HT1080 (cell line): ENCODE data around the gene ARL5B. TPM values are rescaled to one million over a fixed set of nuclear protein-coding genes. Genes with fewer than 3 reads are reported as not detected.

ENCODE experiments used
- DNase-seq: peaks from one replicate; pipeline ENCODE4 v3.0.0-alpha.2; 2015; ENCODE audit warnings: low read depth
- total RNA-seq: library from RNA; depleted of rRNA; stranded (reverse); fragments of >200 nt; shearing (Covaris generic); gene quantifications from 2 replicates; pipeline ENCODE4 v1.2.3, GENCODE V29; 2014

The ARL5B gene
- total RNA-seq, 1 experiment from 2014 or later: 7.3 TPM

DNA sequence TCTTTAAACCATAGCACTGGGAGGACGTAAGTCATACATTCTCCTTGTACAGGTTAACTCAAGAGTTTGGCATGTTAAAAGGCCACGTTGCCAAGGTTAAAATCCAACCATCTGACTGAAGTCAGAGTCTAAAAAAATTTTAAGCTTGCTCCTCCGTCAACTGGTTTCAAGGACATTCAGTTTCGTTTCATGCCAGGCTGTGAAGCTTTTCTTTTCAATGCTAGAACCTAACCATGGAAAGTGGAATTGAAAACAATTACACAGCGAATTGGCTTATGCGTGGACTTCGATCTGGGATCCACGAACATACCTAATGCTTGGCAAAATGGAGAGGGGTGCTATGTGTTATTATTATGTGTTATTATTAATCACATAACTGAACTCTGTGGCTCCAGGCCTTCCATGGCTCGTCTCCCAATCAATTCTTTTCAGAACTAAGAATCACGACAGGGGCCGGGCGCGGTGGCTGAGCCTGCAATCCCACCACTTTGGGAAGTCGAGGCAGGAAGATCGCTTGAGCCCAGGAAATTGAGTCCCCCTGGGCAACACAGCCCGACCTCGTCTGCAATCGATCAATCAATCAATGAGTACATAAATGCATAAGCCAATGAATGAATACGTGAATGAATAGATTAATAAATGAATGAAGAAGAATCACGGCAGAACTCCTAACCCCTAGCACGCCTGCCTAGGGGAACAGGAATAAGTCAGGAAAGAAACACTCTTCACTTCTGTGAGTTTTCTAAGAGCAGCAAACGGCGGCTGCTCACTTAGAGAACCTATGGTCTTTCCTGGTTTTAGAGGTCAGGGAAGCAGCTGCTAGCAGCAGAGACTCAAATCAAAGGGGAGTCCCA lies 733 bp upstream of the ARL5B start:
- peak; percentile 18 for DNase-seq

DNA sequence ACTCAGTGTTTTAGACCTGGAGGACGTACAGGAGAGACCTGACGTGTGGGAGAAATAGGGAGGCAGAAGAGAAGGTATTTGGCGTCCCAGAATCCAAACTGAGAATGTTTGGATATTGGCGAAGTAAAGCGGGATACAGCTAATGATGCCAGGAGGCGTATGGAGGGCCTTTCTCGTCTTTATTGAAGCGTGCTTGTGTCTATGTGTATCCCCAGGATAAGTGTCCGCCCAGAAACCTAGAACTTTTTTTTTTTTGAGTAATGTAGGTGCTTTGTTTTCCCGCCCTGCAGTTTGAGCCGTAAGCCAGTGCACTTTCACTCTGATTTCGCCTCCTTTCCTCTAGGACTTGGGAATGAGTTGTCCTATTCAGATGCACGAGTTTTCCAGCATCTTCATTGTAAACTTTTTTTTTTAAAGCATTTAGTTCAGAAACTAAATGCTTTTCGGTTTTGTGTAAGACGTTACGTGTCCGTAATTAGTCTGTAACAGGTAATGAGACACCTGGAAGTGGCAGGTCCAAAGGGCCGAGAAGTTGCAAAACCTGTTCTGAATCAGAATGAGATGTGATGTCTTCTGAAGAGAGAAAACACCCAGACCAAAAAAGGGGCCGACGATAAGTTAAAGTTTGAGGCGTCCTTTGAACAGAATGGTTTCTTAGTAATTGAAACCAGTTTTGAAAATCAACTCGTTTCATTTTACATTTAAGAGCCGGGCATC lies 746 bp downstream of the ARL5B start:
- DNase-seq: peak; percentile 36

DNA sequence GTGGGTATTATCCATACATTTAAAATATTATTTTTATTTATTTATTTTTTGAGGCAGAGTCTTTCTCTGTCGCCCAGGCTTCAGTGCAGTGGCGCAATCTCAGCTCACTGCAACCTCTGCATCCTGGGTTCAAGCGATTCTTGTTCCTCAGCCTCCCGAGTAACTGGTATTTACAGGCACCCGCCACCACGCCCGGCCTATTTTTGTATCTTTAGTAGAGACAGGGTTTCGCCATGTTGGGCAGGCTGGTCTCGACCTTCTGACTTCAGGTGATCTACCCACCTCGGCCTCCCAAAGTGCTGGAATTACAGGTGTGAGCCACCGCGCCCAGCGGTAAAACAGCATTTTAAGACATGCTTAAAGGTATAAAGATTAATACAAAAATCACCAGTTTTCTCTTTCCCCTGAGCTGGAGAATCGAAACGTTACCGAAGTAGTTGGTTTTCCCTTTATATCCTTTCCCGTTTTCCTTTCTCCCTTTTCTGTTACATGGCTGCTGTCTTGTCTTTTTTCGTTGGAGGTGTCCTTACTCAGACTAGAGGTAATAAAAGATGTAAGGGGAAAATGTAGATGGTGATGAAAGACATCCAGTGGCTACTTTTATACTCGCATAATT lies 1.7 kb downstream of the ARL5B start:
- no peak for DNase-seq

DNA sequence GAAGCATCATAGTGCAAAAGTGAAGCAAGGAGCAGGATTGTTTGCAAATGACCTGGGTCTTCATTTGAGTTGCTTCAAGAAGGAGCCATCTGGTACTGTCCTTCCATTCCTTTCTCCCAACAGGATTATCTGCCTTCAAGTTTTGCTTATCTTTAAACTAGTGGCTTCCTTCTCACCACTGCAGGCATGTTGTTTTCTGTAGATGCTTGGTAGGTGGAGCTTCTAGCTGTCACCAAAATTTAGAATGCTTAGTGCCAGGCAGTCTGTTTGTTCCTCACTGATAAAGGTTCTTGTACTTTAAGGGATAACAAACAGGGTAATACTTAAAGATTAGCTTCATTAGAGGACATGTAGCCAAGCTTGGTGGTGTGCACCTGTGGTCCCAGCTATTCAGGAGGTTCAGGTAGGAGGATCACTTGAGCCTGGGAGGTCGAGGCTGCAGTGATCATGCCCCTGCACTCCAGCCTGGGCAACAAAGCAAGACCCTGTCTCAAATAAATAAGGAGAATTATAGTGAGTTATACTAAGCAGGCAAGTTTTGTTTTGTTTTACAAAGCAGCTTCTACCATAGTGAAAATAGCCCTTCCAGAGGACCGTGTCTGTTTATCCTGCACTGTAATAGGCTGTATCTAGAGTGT lies 5.7 kb downstream of the ARL5B start:
- no peak for DNase-seq

DNA sequence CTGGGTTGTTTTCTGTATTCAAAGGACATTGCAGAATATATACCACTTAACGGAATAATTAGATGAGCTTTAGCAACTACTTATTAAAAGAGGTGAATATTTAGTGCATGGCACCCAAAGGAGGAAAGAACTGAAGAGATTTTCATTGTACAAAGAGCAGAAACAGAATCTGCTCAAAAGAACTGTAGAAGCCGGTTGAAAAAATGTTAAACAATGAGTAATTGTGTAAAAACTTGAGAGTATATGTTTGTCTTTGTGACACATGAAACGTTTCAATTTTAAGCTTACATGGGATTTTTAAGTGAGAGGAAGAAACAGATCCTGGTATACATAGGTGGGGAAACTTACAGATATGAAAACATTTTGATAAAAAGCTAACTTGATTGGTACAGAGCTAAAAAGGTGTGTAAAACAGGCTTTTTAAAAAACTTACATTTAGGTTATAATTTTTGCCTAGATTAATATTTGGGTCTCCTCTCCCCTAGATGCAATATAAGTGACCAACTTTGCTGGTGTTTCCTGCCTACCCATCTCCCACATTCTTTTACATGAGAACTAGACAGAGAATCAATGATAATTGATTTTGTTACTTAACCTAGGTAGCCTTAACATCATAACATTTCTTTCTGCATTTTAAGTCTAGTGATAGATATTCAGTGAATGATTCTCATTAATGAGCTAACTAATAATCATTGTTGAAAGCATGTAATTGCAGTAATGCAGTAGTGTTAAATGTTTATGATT lies 6.8 kb downstream of the ARL5B start:
- peak; percentile 54 for DNase-seq

DNA sequence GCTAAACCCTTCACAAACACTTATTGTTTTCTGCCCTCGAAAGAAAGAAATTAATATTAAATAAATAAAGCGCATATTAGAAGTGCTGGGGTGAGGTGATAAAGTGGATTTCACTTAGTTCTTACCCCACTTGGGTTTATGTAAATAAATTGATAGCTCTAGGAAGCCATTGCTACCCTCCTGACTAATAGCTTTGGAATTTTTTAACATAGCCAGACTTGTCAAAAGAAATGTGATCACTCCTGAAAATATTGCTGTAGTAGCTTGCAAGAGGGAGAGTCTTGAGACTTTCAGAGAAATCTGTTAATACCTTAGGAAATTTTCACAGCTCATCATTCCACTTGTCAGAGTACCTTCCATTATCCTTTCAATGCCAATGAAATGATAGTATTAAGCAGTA lies 7.6 kb downstream of the ARL5B start:
- peak; percentile 76 for DNase-seq

DNA sequence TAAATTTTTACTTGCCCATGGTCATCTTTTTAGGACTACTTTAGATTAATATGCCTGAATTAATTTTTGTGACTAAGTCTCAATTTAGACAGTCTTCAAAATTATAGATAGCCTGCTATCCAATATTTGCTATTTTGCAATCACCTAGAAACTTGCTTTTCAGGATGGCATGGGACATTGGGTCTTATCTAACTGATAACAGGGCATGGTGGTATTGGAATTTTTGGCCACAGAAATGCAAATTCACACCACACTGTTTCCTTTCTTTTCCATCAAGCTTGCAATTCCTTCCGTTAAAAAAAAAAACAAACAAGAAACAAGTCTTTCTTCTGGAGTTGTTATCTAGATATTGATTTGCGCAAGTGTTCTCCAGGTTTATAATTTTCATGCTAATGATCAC lies 8.8 kb downstream of the ARL5B start:
- DNase-seq: no peak

DNA sequence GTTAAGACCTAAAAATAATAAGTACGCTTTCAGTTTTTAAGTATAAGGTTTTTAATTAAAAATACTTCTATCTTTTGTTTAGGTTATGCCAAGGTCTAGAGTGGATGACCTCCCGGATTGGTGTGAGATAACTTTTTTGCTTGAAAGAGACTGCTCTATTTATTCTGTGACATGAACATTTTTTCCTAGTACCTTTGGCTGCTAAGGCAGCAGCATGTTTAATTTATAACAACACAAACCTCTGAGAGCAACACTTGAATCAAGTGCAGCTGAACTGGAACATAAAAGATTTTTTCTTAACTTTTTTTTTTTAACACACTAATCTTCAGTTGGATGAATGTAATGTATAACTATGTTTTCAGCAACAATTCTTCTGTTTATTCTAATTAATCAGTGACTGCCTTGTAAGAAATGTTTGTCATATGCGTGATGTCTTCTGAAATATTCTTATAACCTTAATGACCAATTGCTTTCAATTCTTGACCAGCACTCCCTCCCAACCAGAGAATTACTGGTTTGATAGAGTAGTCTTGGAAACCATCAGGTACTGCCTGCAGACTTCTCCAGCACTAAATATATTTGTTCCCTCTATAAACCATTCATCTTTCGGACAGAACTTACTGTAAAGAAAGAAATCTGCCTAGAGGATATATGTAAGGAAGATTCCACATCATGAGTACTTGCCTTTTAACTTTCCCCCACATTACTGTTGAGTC lies 16.0 kb downstream of the ARL5B start:
- no peak for DNase-seq

DNA sequence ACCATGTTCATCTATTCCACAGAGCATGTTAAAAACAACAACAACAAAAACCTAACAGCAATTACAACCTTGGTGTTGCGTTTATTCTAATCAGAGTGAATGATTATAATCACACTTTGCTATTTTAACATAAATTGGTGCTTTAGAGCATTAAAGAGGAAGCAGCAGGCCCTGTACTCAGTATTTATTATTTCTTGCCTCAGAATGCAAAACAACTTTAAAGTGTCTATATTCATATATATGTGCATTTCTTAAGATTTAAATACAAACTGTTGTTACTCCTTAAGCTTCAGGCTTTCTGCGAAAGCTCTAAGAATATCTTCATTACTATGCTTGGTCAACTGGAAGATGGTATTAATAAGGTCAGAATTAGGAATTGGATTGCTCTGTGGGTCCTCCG lies 21.5 kb downstream of the ARL5B start:
- DNase-seq: no peak

DNA sequence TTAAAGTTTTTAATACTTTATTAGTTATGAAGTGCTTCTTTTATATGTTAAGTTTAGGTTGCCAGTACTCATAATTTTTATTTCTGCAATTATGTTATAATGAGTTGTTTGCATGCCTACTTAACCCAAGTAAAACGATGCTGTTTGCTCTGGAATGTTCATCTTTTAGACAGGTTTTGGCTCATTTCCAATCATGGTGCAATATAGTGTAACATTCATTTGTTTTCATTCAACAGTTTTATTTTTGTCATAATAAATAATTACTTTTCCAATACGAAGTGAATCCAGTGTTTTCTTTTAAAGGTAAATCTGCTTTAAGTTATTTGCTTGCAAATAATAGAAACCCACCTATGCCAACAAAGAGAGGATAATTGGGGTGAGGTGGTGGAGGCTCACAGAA lies 22.1 kb downstream of the ARL5B start:
- no peak for DNase-seq

DNA sequence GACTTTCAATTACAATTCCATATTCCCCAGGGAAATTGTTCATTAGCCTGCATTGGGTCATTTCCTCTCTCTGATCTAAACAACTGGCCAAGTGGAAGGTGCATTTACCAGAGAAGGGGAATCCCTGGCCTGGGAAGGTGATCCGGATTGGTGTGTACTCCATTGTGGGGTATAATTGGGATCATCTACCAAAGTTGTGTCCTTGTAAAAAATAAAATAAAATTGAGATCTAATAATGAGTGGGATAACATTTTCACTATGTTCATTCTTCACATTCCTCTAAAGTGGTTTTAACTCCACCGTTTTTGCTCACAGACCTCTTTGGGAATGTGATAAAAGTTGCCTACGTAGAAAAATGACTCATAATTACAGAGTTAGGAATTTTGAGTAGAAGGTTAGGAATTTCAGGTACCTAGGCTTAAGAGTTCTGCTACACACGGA lies 22.8 kb downstream of the ARL5B start:
- DNase-seq: peak; percentile 61

DNA sequence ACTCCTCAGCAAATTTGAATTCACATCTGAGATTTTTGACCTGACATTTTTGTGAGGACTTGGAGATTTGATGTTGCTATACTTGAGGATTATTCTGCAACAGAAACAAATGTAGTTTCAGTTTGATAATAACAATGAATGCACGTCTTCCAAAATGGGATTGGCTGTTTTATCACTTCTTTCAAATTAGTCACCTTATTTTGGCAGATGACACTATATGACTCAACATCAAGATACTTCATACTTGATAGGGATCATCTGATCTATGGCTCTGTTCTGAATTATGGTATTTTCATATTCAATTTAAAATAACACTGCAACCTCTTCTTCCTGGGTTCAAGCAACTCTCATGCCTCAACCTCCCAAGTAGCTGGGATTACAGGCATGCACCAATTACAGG lies 24.2 kb downstream of the ARL5B start:
- peak; percentile 21 for DNase-seq

DNA sequence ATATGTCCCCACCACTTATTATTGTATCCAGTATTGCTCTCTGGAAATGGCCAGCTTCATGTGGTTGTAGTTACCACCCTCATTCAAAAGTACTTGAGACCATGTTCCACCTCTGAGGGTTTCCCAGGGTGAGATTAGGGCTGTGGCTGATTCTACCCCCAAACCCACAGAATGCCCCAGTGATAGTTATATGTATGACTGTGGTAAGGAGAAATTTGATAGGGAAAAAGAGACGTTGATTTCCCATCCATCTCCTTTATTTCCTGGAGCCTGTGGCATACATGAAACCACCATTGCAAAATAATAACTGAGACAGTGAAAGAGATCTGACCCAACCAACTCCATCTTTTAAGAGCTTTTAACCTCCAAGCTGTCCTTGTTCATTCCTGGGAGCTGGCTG lies 25.2 kb downstream of the ARL5B start:
- DNase-seq: no peak

DNA sequence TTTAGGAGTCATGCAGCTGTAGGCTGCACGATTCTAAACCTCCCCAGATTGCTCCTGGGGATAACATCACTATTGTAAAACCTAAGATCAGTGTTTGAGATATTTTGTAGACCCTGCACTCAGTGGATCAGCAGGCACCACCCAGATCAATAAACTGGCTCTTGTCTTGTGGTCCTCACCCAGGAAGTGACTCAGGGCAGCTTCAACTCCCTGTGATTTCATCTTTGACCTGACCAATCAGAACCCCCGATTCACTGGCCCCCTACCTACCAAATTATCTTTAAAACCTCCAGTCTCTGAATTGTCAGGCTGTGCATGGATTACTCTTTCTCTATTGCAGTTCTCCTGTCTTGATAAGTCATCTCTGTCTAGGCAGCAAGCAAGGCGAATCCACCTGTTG lies 25.7 kb downstream of the ARL5B start:
- no peak for DNase-seq

DNA sequence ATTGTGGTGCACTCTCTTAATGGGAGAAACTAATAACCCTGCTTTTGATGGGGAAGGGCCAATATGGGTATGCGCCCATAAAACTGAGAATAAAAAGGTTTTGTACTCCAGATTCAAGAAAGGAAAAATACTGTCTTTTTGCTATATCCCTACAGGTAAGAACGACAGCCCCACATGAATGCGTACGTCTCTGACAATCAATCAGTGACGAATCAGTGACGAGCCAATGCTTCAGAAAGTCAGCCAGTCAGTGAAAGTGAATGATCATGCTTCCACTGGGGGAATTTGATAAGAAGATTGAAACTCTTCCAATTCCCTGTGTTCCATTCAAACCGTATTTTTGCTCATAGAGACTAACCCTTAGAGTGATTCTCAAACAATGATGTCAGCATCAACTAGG lies 26.3 kb downstream of the ARL5B start:
- no peak for DNase-seq

DNA sequence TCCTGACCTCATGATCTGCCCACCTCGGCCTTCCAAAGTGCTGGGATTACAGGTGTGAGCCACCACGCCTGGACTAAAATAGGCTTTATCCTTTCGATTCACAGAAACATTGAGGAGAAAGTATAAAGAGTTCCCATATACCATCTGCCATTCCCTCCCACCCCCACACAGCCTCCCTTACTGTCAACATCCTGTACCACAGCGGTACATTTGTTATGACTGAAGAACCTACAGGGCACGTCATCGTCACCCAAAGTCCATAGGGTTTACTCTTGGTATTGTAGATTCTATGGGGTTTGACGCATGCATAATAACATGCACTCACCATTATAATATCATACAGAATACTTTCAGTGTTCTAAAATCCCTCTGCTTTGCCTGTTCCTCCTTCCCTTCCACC lies 28.0 kb downstream of the ARL5B start:
- DNase-seq: no peak

DNA sequence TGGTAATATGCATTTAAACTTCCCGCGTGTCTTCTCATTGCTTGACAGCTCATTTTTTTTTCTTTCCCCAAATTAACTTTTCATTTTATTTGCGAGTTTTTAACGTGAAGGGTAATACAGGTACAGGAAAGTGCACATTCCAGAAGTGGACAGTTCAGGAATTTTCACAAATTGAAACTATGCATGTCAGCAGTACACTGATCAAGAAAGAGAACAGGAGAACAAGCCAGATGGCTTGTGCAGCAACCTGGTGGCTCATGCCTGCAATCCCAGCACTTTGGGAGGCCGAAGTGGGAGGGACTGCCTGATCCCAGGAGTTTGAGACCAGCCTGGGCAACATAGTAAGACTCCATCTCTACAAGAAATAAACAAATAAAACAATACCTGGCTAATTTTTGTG lies 28.5 kb downstream of the ARL5B start:
- DNase-seq: no peak

DNA sequence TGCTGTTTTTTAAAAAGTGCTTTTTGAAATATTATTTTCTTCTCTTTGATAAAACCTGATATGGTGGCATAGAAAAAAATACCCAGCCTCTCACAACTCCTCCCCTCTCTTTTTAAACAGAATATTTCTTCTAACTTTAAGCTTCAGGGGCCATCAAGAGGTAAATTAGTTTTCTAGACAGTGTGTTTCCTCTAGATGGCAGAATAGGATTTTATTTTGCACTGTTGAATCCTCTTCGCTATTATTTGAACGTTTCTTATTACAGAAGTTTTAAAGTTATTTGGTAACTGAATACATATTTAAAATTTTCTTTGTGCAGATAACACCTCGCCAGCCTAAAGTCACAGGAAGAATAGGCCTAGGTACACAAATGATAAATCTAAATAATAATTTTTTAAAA lies 30.3 kb downstream of the ARL5B start:
- DNase-seq: no peak

DNA sequence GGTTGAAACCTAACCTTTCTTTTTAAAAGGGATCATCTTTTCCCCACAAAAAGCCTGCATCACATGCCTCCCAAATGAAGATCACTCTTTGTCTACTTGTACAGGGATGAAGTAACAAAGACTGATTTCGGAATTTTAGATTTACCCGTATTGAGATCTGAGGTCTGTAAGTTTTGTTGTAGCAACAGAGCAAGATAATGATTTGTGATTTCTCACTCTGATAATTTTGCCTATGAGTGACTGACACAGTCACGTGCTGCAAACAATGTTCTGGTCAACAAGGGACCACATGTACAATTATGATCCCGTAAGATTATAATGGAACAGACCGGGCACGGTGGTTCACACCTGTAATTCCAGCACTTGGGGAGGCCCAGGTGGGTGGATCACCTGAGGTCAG lies 31.3 kb downstream of the ARL5B start:
- DNase-seq: no peak
